Measurements from ENCODE around the gene SPOCK2. TPM values are rescaled to one million over a fixed set of nuclear protein-coding genes. Genes with fewer than 3 reads are reported as not detected.

The SPOCK2 gene
- polyA plus RNA-seq, 1 donor from 2014 or later, result 5.6 TPM

DNA sequence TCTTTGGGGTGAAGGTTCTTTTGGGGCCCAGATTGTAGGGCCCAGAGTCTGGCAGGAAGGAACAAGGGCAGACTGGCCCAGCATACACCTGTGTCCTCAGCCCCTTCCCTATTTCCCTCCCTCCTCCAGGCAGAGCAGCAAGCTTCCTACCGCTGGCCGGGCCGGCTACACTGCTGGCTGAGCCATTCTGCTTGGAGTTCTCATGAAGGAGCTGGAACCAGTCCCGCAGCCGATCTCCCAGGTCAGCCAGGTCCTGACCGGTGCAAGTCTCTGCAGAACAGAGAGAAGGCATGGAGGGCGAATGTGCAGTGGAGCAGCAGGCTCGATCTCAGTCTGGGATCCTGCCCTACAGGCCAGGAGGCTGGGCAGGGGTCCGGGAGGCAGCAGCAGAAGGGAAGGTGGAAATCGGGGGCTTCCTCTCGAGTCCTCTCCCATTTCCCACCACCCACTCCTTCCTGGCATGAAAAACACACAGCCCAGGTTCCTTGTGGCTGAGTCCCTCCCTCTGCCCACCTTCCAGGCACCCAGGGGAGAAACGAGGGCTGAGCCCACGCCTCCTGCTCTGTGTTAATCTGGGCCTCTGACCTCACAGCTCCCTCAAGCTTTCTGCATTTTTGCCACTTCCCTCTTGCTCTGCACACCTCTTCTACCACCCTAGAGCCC is 20.8 kb downstream of the SPOCK2 start:
- H2AFZ ChIP-seq (ENCODE audit: low read depth, low read length), result no peak overlapping the region
- H3K36me3 ChIP-seq (ENCODE audit: insufficient read depth, low read length), result no peaks in the 10 kb centered on the region
- no peak overlapping the region for H3K27ac ChIP-seq (ENCODE audit: low read length)
- no peaks in the 10 kb centered on the region for H3F3A ChIP-seq (ENCODE audit: insufficient read depth, low read length, poor library complexity, severe bottlenecking)
- H4K20me1 ChIP-seq (ENCODE audit: insufficient read depth), result no peaks in the 10 kb centered on the region
- H3K4me2 ChIP-seq (ENCODE audit: low read length), result no peak overlapping the region
- TF ChIP-seq RAD21 (conservative IDR thresholded peaks at IDR 0.05) (no peak), SMC3 (conservative IDR thresholded peaks at IDR 0.05; ENCODE audit: poor library complexity) (no peak), MXI1 (conservative IDR thresholded peaks at IDR 0.05; ENCODE audit: poor library complexity, severe bottlenecking) (no peak), EZH2 (IDR thresholded peaks at IDR 0.05; ENCODE audit: borderline replicate concordance, insufficient read depth, low read length, poor library complexity, severe bottlenecking) (no peak), POLR2AphosphoS5 (IDR thresholded peaks at IDR 0.05) (no peak), TAF1 (IDR thresholded peaks at IDR 0.05; ENCODE audit: low read depth) (no peak)
- TF ChIP-seq, protein P1, sequence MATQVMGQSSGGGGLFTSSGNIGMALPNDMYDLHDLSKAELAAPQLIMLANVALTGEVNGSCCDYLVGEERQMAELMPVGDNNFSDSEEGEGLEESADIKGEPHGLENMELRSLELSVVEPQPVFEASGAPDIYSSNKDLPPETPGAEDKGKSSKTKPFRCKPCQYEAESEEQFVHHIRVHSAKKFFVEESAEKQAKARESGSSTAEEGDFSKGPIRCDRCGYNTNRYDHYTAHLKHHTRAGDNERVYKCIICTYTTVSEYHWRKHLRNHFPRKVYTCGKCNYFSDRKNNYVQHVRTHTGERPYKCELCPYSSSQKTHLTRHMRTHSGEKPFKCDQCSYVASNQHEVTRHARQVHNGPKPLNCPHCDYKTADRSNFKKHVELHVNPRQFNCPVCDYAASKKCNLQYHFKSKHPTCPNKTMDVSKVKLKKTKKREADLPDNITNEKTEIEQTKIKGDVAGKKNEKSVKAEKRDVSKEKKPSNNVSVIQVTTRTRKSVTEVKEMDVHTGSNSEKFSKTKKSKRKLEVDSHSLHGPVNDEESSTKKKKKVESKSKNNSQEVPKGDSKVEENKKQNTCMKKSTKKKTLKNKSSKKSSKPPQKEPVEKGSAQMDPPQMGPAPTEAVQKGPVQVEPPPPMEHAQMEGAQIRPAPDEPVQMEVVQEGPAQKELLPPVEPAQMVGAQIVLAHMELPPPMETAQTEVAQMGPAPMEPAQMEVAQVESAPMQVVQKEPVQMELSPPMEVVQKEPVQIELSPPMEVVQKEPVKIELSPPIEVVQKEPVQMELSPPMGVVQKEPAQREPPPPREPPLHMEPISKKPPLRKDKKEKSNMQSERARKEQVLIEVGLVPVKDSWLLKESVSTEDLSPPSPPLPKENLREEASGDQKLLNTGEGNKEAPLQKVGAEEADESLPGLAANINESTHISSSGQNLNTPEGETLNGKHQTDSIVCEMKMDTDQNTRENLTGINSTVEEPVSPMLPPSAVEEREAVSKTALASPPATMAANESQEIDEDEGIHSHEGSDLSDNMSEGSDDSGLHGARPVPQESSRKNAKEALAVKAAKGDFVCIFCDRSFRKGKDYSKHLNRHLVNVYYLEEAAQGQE (IDR thresholded peaks at IDR 0.05; ENCODE audit: borderline replicate concordance), result no peak
- TF ChIP-seq, protein P2, sequence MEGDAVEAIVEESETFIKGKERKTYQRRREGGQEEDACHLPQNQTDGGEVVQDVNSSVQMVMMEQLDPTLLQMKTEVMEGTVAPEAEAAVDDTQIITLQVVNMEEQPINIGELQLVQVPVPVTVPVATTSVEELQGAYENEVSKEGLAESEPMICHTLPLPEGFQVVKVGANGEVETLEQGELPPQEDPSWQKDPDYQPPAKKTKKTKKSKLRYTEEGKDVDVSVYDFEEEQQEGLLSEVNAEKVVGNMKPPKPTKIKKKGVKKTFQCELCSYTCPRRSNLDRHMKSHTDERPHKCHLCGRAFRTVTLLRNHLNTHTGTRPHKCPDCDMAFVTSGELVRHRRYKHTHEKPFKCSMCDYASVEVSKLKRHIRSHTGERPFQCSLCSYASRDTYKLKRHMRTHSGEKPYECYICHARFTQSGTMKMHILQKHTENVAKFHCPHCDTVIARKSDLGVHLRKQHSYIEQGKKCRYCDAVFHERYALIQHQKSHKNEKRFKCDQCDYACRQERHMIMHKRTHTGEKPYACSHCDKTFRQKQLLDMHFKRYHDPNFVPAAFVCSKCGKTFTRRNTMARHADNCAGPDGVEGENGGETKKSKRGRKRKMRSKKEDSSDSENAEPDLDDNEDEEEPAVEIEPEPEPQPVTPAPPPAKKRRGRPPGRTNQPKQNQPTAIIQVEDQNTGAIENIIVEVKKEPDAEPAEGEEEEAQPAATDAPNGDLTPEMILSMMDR (IDR thresholded peaks at IDR 0.05; ENCODE audit: poor library complexity, severe bottlenecking), result no peak
- H3K9me3 ChIP-seq (ENCODE audit: low read length), result no peaks in the 10 kb centered on the region
- no peak overlapping the region for H3K9ac ChIP-seq (ENCODE audit: low read length)
- no peaks in the 10 kb centered on the region for H3K79me2 ChIP-seq (replicated peaks; ENCODE audit: insufficient read depth, low read length)
- H3K27me3 ChIP-seq (ENCODE audit: insufficient read depth, low read depth, low read length), result no peaks in the 10 kb centered on the region
- no peaks in the 10 kb centered on the region for H3K9me2 ChIP-seq (ENCODE audit: insufficient read depth, low read length)
- no peak overlapping the region for H3K4me3 ChIP-seq (ENCODE audit: low read length)

DNA sequence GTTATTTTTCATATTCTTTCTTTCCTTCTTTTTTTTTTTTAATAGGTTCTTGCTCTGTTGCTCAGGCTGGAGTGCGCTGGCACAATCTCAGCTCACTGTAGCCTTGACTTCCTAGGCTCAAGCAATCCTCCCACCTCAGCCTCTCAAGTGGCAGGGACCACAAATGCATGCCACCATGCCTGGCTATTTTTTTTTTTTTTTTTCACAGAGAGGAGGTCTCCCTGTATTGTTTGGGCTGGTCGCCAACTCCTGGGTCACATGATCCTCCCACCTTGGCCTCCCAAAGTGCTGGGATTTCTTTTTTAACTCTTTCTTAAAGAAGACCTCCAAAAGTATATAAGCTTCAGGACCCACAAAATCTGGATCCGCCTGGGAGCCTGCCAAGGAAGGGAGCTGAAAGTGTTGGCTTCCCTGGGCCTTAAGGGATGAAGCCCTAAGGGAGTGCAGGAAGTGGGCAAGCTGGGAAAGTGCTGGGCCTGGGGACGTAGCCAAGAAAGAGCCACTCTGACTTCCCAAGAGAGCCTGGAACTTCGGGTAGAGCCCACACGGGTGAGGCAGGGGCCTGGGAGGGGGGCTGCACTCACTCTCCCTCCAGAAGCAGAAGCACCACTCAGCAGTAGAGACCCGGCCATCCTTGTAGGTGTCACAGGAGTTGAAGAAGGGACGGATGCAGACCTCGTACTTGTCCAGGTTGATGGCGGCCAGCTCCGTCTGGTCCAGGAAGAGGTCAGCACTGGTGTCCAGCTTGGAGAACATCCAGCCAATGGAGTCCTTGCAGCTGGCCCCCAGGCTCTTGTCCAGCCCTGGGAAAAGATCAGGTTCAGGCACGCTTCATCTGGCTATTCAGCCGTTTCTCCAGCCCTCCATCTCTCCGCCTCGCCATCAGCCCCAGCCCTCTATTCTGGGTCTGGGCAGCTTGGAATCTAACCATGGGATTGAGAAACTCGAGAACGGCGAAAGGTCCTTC is 21.8 kb downstream of the SPOCK2 start:
- no peak overlapping the region for H3K9ac ChIP-seq (ENCODE audit: low read length)
- no peaks in the 10 kb centered on the region for H3F3A ChIP-seq (ENCODE audit: insufficient read depth, low read length, poor library complexity, severe bottlenecking)
- no peaks in the 10 kb centered on the region for H3K27me3 ChIP-seq (ENCODE audit: insufficient read depth, low read depth, low read length)
- no peak overlapping the region for H3K27ac ChIP-seq (ENCODE audit: low read length)
- H4K20me1 ChIP-seq (ENCODE audit: insufficient read depth), result no peaks in the 10 kb centered on the region
- no peaks in the 10 kb centered on the region for H3K9me3 ChIP-seq (ENCODE audit: low read length)
- no peak overlapping the region for H3K4me2 ChIP-seq (ENCODE audit: low read length)
- H3K79me2 ChIP-seq (replicated peaks; ENCODE audit: insufficient read depth, low read length), result no peaks in the 10 kb centered on the region
- no peaks in the 10 kb centered on the region for H3K36me3 ChIP-seq (ENCODE audit: insufficient read depth, low read length)
- H2AFZ ChIP-seq (ENCODE audit: low read depth, low read length), result no peak overlapping the region
- TF ChIP-seq TAF1 (IDR thresholded peaks at IDR 0.05; ENCODE audit: low read depth), result no peak
- TF ChIP-seq, protein P2 (IDR thresholded peaks at IDR 0.05; ENCODE audit: poor library complexity, severe bottlenecking), result no peak
- TF ChIP-seq, protein P1 (IDR thresholded peaks at IDR 0.05; ENCODE audit: borderline replicate concordance), result no peak
- H3K9me2 ChIP-seq (ENCODE audit: insufficient read depth, low read length), result no peaks in the 10 kb centered on the region
- no peak overlapping the region for H3K4me3 ChIP-seq (ENCODE audit: low read length)
